ENCODE data around the gene DOK6.

DNA sequence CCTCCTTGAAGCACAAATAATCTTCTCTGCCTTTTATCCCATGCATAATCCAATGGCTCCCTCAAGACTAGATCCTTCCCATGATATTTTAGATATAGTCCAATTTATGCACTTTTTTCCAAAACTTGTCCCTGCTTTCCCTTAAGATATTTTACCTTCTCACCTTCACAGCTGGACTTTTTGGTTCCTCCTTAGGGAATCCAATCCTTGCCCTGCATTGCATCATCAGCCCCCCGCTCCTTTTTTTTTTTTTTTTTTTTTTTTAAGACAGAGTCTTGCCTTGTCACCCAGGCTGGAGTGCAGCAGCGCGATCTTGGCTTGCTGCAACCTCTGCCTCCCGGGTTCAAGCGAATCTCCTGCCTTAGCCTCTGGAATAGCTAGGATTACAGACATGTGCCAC, 250.6 kb downstream of the DOK6 start:
- TF ChIP-seq, protein P1, sequence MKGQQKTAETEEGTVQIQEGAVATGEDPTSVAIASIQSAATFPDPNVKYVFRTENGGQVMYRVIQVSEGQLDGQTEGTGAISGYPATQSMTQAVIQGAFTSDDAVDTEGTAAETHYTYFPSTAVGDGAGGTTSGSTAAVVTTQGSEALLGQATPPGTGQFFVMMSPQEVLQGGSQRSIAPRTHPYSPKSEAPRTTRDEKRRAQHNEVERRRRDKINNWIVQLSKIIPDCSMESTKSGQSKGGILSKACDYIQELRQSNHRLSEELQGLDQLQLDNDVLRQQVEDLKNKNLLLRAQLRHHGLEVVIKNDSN (CRISPR knock-in tag; IDR thresholded peaks at IDR 0.05): no peak
- TF ChIP-seq ETV6 (CRISPR knock-in tag; IDR thresholded peaks at IDR 0.05) (no peak), HMGXB4 (CRISPR knock-in tag; IDR thresholded peaks at IDR 0.05) (no peak), USF2 (CRISPR knock-in tag; IDR thresholded peaks at IDR 0.05) (no peak), NR3C1 (CRISPR knock-in tag; conservative IDR thresholded peaks at IDR 0.05; ENCODE audit: low read depth) (no peak), SP1 (CRISPR knock-in tag; conservative IDR thresholded peaks at IDR 0.05) (no peak), ZNF232 (CRISPR knock-in tag; IDR thresholded peaks at IDR 0.05) (no peak), HMGA2 (CRISPR knock-in tag; IDR thresholded peaks at IDR 0.05) (no peak), GABPB1 (CRISPR knock-in tag; IDR thresholded peaks at IDR 0.05) (no peak), JUN (CRISPR knock-in tag; IDR thresholded peaks at IDR 0.05) (no peak), CREM (CRISPR knock-in tag; IDR thresholded peaks at IDR 0.05) (no peak), TEAD1 (CRISPR knock-in tag; IDR thresholded peaks at IDR 0.05) (no peak), SMAD3 (CRISPR knock-in tag; IDR thresholded peaks at IDR 0.05; ENCODE audit: borderline replicate concordance) (no peak)
- TF ChIP-seq, protein P2, sequence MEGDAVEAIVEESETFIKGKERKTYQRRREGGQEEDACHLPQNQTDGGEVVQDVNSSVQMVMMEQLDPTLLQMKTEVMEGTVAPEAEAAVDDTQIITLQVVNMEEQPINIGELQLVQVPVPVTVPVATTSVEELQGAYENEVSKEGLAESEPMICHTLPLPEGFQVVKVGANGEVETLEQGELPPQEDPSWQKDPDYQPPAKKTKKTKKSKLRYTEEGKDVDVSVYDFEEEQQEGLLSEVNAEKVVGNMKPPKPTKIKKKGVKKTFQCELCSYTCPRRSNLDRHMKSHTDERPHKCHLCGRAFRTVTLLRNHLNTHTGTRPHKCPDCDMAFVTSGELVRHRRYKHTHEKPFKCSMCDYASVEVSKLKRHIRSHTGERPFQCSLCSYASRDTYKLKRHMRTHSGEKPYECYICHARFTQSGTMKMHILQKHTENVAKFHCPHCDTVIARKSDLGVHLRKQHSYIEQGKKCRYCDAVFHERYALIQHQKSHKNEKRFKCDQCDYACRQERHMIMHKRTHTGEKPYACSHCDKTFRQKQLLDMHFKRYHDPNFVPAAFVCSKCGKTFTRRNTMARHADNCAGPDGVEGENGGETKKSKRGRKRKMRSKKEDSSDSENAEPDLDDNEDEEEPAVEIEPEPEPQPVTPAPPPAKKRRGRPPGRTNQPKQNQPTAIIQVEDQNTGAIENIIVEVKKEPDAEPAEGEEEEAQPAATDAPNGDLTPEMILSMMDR (IDR thresholded peaks at IDR 0.05): no peak

All from WTC11 (cell line).